Ishikawa (cell line): Measurements from ENCODE around the gene MED10.

Experiments
- CEBPB ChIP-seq: IDR thresholded peaks from 2 replicates; pipeline ENCODE4 v1.6.1; 2012
- CREB1 ChIP-seq: IDR thresholded peaks from 2 replicates; pipeline ENCODE4 v1.6.1; 2012; ENCODE audit warnings: low read depth
- EGR1 ChIP-seq: IDR thresholded peaks from 2 replicates; pipeline ENCODE4 v1.6.1; 2012
- EP300 ChIP-seq: IDR thresholded peaks from 2 replicates; pipeline ENCODE4 v1.6.1; 2012; ENCODE audit warnings: borderline replicate concordance
- FOXM1 ChIP-seq: IDR thresholded peaks from 2 replicates; pipeline ENCODE4 v1.6.1; 2012; ENCODE audit warnings: low read depth, borderline replicate concordance
- NFIC ChIP-seq: IDR thresholded peaks from 2 replicates; pipeline ENCODE4 v1.6.1; 2012
- RAD21 ChIP-seq: IDR thresholded peaks from 2 replicates; pipeline ENCODE4 v1.6.1; 2012; ENCODE audit warnings: low read depth
- TAF1 ChIP-seq: IDR thresholded peaks from 2 replicates; pipeline ENCODE4 v1.6.1; 2012; ENCODE audit warnings: low read depth, mild to moderate bottlenecking
- TCF12 ChIP-seq: IDR thresholded peaks from 2 replicates; pipeline ENCODE4 v1.6.1; 2012; ENCODE audit warnings: low read depth
- TEAD4 ChIP-seq: IDR thresholded peaks from 2 replicates; pipeline ENCODE4 v1.6.1; 2012
- YY1 ChIP-seq: IDR thresholded peaks from 2 replicates; pipeline ENCODE4 v1.6.1; 2012; ENCODE audit warnings: low read depth
- ZBTB7A ChIP-seq: IDR thresholded peaks from 2 replicates; pipeline ENCODE4 v1.6.1; 2012; ENCODE audit warnings: low read depth
- TF ChIP-seq, protein P1 (sequence below): IDR thresholded peaks from 2 replicates; pipeline ENCODE4 v1.6.1; 2012
- TF ChIP-seq, protein P2 (sequence below): IDR thresholded peaks from 2 replicates; pipeline ENCODE4 v1.6.1; 2012
- TF ChIP-seq, protein P3 (sequence below): IDR thresholded peaks from 2 replicates; pipeline ENCODE4 v1.6.1; 2012; ENCODE audit warnings: low read depth, mild to moderate bottlenecking

Gene MED10

DNA sequence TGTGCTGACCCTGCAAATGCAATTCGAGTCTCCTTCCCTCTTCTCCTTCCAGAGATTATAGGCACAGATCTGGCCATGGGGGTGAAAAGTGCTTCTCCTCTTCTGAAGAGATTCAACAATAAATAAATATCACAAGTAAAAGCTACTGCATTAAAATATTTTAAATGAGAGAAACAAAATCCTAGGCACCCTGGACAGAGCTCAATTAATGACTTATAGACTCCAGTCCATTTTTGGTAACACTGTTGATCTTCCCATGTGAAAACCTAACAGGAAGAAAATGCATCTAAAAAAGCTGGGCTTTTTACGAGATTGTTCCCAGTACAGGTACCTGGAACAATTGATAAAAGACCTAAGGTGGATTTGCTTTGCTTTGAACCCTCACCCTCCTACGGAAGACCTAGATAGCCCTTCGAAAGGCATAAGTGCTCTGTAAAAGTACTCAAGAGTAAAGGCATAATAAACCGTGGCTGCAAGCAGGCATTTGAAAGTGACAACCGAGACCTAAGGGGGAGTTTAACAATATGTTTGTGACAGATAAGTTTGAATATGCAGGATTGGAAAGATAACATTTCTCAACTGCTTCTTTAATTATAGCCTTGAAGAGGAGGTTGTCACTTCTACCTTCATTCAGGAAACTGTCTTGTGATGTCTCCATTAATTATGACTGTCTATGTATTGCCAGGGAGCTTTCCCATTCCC is 29.4 kb upstream of the MED10 start:
- no peak for TF ChIP-seq EP300
- no peak for TF ChIP-seq ZBTB7A
- no peak for TF ChIP-seq TAF1
- no peak for TF ChIP-seq YY1
- TF ChIP-seq RAD21: no peak
- TF ChIP-seq CEBPB: no peak
- no peak for TF ChIP-seq TCF12
- TF ChIP-seq TEAD4: no peak
- TF ChIP-seq, protein P1, sequence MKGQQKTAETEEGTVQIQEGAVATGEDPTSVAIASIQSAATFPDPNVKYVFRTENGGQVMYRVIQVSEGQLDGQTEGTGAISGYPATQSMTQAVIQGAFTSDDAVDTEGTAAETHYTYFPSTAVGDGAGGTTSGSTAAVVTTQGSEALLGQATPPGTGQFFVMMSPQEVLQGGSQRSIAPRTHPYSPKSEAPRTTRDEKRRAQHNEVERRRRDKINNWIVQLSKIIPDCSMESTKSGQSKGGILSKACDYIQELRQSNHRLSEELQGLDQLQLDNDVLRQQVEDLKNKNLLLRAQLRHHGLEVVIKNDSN: no peak
- TF ChIP-seq, protein P2, sequence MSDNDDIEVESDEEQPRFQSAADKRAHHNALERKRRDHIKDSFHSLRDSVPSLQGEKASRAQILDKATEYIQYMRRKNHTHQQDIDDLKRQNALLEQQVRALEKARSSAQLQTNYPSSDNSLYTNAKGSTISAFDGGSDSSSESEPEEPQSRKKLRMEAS: no peak
- no peak for TF ChIP-seq FOXM1
- TF ChIP-seq EGR1: no peak
- TF ChIP-seq CREB1: no peak
- TF ChIP-seq, protein P3, sequence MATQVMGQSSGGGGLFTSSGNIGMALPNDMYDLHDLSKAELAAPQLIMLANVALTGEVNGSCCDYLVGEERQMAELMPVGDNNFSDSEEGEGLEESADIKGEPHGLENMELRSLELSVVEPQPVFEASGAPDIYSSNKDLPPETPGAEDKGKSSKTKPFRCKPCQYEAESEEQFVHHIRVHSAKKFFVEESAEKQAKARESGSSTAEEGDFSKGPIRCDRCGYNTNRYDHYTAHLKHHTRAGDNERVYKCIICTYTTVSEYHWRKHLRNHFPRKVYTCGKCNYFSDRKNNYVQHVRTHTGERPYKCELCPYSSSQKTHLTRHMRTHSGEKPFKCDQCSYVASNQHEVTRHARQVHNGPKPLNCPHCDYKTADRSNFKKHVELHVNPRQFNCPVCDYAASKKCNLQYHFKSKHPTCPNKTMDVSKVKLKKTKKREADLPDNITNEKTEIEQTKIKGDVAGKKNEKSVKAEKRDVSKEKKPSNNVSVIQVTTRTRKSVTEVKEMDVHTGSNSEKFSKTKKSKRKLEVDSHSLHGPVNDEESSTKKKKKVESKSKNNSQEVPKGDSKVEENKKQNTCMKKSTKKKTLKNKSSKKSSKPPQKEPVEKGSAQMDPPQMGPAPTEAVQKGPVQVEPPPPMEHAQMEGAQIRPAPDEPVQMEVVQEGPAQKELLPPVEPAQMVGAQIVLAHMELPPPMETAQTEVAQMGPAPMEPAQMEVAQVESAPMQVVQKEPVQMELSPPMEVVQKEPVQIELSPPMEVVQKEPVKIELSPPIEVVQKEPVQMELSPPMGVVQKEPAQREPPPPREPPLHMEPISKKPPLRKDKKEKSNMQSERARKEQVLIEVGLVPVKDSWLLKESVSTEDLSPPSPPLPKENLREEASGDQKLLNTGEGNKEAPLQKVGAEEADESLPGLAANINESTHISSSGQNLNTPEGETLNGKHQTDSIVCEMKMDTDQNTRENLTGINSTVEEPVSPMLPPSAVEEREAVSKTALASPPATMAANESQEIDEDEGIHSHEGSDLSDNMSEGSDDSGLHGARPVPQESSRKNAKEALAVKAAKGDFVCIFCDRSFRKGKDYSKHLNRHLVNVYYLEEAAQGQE: no peak
- TF ChIP-seq NFIC: no peak

DNA sequence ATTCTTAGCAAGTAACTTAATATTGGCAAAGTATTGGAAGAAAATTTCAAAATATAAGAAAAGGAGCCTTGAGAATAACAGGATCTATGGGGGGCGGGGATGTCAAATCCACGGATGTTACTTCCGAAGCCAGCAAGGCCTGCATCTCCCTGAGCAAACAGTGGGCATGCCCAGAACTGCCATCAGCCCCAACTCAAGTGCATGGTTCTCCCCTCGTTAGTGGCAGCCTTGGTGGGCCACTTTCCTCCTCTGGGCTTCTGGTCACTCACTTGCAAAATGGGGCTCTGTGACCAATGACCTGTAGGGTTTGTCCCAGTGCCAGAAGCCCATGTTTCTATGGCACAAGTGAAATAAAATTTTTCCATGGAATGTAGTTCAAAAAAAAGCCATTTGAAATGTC is 27.2 kb upstream of the MED10 start:
- TF ChIP-seq YY1 (no peak), ZBTB7A (no peak), TEAD4 (no peak), CREB1 (no peak), TCF12 (no peak), EP300 (no peak)
- TF ChIP-seq, protein P3: no peak

DNA sequence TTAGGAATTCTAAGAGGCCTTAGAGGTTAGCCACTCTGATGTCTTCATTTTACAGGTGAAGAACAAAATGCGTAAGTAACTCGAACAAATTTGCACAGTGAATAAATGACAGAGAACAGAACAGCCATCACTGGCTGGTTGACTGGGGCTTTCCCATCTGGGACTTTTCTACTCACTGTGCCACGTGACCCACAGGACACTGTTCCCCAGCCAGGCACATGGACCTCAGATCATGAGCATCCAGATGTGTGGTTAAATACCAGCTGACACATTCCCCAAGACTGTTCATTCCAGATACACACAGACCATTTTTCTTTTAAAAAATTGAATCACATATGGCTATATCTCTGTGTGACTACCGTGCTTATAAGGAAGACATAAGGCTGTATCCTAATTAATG is 25.8 kb upstream of the MED10 start:
- TF ChIP-seq FOXM1: no peak
- no peak for TF ChIP-seq YY1
- TF ChIP-seq, protein P1: no peak
- no peak for TF ChIP-seq TCF12
- TF ChIP-seq, protein P2: no peak
- TF ChIP-seq ZBTB7A: no peak
- no peak for TF ChIP-seq EGR1
- no peak for TF ChIP-seq CEBPB
- no peak for TF ChIP-seq EP300
- no peak for TF ChIP-seq CREB1
- no peak for TF ChIP-seq TEAD4
- TF ChIP-seq, protein P3: no peak

DNA sequence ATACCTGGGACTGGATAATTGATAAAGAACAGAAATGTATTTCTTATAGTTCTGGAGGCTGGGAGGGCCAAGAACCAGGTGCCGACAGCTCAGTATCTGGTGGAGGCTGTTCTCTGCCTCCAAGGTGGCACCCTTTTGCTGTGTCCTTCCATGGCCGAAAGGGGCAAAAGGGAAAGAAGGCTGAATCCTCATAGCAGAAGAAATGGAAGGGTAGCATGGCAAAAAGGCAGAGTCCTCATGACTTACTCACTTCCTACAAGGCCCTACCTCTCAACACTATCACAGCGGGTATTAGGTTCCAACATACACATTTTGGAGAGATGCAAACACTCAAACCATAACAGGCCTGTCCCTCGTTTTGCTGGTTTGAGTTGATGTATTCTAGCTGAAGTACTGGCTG is 25.1 kb upstream of the MED10 start:
- no peak for TF ChIP-seq EGR1
- no peak for TF ChIP-seq ZBTB7A
- TF ChIP-seq CEBPB: no peak
- TF ChIP-seq, protein P2: no peak

DNA sequence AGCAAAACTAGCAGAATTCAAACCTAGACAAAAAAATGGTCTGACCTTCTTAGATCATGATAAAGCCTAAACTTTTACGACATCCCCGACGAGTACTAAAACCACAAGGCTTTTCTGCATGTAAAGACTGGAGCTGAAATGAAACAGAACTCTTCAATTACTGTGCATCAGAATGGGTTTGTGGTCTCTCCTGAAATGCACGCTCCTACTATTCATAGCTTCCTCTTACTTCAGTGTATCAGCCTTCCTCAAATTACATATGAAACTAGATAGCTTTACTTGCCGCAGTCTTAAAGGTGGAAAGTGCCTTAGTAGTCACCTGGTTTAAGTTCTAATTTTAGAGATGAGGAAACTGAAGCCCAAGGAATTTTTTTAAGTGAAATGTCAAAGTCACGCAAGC is 24.6 kb upstream of the MED10 start:
- TF ChIP-seq YY1: no peak
- TF ChIP-seq CEBPB: no peak
- no peak for TF ChIP-seq EGR1
- TF ChIP-seq RAD21: no peak
- TF ChIP-seq TCF12: no peak
- TF ChIP-seq NFIC: no peak
- TF ChIP-seq EP300: no peak
- TF ChIP-seq, protein P1: no peak
- TF ChIP-seq CREB1: no peak
- TF ChIP-seq ZBTB7A: no peak
- no peak for TF ChIP-seq TEAD4
- TF ChIP-seq TAF1: no peak
- TF ChIP-seq, protein P3: no peak
